ENCODE measurements around the gene ZBTB9.

The ZBTB9 gene, protein sequence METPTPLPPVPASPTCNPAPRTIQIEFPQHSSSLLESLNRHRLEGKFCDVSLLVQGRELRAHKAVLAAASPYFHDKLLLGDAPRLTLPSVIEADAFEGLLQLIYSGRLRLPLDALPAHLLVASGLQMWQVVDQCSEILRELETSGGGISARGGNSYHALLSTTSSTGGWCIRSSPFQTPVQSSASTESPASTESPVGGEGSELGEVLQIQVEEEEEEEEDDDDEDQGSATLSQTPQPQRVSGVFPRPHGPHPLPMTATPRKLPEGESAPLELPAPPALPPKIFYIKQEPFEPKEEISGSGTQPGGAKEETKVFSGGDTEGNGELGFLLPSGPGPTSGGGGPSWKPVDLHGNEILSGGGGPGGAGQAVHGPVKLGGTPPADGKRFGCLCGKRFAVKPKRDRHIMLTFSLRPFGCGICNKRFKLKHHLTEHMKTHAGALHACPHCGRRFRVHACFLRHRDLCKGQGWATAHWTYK

DNA sequence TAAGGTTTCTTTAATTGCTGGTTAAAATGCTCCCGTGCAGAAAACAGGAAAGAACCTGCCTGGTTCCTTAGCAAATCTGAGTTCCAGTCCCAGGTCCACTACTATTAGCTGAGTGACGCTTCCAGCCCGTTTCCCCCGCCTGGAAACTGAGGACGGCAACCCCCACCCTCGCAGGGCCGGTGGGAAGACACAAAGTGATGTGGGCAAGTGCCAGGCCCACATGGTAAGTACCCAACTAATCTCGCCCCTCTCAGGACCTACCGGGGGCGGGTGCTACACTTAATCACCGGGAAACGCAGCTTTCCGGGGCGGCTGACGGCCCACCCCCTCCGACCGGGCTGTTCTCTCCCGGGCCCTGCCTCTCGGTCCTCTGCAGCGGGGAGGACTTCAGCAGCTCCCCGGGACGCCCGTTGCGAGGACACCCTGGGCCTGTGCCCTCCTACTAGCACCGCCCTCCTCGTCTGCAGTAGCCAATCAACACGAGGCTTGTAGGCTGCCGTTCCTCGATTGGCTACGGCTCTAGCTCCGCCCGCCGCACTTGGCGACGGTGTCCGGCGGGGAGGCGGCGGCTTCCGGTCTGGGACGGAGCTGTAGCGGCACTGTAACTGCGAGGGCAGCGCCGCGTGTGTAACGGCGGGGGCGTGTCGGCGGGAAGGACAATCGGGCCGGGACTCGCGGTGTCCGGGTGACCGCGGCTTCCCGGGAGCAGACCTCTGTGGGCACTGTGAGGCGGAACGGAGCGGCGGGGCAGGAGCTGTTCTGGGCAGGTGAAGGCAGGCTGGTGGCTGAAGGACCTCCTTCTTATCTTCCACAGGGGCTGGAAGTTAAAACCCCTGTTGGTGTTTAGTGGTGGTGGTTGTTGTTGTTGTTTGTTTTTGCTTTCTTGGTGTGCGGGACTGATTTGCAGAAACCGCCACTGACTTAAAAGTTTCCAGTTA, at the start of gene ZBTB9:
Gene ZBTB9, plus strand, starts transcription at position 568 of the 938 bp plus-strand sequence. CDS start 525 bp downstream, outside the sequence.
- peak; percentile 97 for DNase-seq (ENCODE audit: low spot score)

DNA sequence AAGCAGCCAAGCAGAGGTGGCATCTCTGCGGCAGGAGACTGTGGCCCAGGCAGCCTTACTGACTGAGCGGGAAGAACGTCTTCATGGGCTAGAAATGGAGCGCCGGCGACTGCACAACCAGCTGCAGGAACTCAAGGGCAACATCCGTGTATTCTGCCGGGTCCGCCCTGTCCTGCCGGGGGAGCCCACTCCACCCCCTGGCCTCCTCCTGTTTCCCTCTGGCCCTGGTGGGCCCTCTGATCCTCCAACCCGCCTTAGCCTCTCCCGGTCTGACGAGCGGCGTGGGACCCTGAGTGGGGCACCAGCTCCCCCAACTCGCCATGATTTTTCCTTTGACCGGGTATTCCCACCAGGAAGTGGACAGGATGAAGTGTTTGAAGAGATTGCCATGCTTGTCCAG, 49.5 kb upstream of the ZBTB9 start:
- no peak for DNase-seq (ENCODE audit: low spot score)

DNA sequence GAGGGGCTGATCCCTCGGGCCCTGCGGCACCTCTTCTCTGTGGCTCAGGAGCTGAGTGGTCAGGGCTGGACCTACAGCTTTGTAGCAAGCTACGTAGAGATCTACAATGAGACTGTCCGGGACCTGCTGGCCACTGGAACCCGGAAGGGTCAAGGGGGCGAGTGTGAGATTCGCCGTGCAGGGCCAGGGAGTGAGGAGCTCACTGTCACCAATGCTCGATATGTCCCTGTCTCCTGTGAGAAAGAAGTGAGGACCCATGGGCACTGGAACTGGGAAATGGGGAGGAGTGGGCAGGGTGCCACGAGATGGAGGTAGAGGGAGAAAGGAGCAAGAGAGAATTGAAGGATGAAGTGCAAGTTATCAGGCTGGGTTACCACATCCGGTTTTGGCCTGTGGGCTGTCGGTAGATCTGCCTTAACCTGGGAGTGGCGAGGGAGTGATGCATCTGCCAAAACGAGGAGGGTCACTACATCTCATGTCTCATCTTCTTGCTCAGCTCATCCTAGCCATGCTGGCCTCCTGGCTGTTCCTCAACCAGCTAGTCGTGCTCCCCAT, 48.9 kb upstream of the ZBTB9 start:
- no peak for DNase-seq (ENCODE audit: low spot score)

DNA sequence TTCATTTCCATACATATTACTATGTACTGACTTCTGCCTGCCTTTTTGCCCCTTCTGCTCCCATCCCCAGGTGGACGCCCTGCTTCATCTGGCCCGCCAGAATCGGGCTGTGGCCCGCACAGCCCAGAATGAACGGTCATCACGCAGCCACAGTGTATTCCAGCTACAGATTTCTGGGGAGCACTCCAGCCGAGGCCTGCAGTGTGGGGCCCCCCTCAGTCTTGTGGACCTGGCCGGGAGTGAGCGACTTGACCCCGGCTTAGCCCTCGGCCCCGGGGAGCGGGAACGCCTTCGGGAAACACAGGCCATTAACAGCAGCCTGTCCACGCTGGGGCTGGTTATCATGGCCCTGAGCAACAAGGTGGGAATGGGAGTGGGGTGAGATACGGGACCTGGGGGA, 48.2 kb upstream of the ZBTB9 start:
- DNase-seq (ENCODE audit: low spot score): no peak

DNA sequence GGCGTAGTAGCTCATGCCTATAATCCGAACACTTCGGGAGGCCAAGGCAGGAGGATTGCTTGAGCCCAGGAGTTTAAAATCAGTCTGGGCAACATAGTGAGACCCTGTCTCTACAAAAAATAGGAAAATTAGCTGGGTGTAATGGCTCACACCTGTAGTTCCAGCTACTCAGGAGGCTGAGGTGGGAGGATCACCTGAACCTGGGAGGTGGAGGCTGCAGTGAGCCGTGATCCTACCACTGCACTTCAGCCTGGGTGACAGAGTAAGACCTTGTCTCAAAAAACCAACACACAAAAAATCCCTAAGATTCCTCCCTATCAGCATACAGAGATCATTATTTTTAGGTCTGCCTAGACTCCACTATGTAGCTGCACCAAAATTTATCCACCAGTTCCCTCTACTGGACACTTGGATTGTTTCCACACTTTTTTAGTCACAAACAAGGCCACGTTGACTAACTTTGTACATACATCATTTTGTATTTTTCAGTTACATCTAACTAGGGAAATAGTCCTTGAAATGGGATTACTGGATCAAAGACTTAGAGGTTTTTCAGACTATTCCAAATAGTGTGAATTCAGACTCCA, 47.2 kb upstream of the ZBTB9 start:
- DNase-seq (ENCODE audit: low spot score): no peak

DNA sequence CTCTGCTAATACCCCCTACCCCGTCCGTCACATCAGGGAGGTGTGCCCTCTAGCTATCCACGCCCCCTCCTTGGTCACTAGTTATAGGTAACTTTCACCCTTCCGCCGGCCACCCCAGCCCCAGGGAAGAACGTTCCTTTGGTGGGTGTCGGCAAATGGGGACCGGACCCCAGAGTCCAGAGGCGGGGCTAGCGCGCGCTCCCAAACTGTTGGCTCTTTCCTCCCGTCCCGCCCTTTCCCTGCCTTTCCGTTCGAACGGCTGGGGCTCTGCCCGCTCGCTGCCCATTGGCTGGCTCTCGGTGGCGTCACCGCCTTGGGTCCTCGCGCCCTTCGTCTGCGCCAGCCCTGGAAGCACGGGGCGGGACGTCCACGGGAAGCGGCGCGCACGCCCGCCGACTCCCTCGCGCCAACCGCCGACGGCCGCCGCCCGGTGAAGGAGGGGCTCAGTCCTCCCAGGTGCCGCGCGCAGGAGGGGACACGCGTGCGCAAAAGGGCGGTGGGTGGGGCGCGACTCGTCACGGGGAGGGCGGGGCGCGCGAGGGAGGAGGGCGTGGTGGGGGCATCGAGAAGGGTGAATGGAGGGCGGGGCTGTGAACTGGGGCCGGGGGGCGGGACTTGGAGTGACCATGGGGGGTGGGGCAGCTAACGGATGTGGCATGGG, 44.2 kb upstream of the ZBTB9 start:
- peak; percentile 97 for DNase-seq (ENCODE audit: low spot score)

DNA sequence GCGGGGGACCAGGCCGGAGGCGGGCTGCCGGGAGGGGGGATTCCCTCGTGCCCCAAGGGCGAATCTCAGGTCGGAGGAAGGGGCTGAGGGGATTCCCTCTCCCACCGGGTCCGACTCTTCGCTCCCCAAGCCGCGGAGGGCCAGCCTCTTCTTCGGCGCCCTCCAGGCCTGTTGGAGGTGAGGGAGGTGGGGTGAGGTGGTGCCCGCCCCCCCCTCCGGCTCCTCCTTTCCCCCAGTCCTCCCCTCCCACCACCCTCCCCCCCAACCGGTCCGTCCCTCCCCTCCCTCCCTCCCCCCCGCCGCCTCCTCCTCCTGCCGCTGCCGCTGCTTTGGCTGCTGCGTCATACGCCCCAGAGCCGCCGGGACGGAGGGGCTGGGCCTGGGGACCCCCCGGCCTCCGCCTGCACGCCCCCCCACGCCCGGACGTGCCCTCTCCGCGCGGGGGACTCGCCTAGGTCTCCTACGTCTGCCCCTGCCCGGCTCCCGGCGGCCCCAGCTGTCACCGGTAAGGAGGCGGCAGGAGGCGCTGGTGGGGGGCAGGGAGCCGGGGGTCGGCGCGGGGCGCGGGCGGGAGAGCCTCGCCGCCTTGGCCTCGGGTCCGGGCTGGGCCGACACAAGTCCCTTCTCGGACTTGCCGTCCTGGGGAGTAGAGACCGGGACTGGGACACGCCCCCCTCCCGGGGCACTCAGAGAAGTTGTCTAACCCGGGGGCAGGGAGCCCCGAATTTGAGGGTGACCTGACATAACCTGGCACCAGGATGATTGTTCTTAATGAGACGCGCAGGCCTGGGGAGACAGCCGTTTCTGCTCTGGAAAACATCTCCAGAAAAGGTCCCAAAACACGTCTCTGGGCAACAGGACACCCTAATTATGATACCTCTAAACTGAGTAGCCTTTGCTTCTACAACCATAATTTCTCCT, 43.4 kb upstream of the ZBTB9 start, which contains the start of gene PHF1:
Gene PHF1, plus strand, starts transcription at position 304 of the 921 bp plus-strand sequence. CDS start 1,250 bp downstream, outside the sequence.
- peak; percentile 61 for DNase-seq (ENCODE audit: low spot score)

DNA sequence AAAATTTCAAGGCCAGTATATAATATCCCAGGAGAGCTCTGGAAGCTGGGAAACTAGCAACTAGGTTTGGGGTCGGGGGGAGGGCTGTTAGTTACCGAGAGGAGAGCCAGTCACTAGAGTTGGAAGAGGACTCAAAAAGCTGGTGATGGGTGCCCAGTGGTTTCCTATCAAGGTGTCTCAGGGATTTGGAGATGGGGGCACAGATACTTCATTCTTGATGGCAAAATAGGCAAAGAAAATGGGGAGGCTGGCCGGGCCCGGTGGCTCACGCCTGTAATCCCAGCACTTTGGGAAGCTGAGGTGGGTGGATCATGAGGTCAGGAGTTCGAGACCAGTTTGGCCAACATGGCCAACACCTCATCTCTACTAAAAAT, 42.8 kb upstream of the ZBTB9 start:
- DNase-seq (ENCODE audit: low spot score): no peak

DNA sequence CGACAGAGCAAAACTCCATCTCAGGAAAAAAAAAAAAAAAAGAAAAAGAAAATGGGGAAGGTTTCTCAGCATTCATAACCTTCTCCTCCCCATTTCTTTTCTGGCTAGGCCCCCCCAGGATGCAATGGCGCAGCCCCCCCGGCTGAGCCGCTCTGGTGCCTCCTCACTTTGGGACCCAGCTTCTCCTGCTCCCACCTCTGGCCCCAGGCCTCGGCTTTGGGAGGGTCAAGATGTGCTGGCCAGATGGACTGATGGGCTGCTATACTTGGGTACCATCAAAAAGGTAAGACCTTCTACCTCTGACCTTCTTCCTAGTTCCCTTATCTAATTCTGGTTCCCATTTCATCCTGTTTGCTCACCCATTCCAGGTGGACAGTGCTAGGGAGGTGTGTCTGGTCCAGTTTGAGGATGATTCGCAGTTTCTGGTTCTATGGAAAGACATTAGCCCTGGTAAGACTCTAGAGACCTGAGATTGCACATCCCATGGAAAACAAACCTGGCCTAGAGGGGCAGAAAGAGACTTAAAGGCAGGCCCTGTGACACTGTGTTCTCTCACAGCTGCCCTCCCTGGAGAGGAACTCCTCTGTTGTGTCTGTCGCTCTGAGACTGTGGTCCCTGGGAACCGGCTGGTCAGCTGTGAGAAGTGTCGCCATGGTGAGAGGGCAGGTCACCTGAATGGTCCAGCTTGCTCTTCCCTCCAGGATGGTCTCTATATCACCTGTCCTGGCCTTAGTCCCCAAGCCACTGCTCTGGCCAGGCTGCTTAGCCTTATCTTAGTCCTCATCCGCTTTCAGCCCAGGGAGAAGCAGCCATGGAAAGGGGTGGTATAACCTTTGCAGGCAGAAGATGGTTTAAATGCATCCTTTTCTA, 42.0 kb upstream of the ZBTB9 start:
- DNase-seq (ENCODE audit: low spot score): no peak

DNA sequence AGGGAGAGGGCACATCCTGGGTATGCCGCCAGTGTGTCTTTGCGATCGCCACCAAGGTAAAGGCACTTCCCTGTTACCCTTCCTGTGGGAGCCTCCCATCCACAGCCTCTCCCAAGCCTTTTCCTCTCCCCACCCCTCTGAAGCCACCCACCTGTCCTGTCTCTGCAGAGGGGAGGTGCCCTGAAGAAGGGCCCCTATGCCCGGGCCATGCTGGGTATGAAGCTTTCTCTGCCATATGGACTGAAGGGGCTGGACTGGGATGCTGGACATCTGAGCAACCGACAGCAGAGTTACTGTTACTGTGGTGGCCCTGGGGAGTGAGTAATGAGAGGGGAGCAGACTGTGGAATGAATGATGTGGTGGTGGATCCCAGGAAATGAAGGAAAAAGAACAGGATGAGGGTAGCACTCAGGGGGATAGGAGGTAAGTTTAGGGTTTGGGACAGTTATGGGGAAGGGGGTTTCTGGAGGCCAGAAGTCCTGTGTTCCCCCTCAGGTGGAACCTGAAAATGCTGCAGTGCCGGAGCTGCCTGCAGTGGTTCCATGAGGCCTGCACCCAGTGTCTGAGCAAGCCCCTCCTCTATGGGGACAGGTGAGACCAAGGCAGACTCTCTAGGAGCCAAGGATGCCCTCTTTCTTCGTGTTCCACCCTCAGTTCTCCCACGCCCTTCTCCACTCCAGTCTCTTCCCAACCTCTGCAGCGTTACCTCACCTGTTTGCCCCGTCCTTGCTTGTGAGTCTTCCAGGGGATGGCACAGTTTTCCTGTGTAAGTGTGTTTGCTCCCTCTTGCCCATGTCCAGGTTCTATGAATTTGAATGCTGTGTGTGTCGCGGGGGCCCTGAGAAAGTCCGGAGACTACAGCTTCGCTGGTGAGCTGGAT, 40.9 kb upstream of the ZBTB9 start:
- no peak for DNase-seq (ENCODE audit: low spot score)

DNA sequence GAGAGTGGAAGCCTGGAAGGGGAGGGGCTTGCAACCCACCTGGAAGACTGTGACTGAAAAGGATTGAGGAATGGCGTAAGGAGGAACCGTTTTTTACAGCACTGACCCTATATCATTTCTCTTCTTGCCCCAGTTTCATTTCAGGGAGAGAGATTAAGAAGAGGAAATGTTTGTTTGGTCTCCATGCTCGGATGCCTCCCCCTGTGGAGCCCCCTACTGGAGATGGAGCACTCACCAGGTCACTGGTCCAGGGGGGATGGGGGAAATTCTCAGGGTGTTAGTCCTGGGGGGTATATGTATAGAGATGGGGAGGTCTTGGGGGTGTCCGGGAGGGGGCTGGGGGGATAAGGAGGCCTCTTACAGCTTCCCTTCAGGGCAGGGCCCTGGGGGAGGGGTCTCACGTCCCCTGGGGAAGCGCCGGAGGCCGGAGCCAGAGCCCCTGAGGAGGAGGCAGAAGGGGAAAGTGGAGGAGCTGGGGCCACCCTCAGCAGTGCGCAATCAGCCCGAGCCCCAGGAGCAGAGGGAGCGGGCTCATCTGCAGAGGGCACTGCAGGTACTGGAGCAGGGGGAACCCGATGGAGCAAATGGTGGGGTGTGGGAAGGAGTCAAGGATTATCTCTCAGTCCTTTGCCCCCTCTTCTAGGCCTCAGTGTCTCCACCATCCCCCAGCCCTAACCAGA, 39.6 kb upstream of the ZBTB9 start:
- DNase-seq (ENCODE audit: low spot score): no peak

DNA sequence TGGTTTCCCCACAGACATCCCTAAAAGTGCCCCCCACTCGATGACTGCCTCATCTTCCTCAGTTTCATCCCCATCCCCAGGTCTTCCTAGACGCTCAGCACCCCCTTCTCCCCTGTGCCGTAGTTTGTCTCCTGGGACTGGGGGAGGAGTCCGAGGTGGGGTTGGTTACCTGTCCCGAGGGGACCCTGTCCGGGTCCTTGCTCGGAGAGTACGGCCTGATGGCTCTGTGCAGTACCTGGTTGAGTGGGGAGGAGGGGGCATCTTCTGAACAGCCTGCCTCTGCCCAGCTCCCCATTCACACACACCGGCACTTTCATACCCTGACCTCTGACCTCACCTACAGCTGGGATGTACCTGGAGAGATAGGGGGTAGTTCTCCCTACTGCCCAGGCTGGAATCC, 38.5 kb upstream of the ZBTB9 start:
- no peak for DNase-seq (ENCODE audit: low spot score)

DNA sequence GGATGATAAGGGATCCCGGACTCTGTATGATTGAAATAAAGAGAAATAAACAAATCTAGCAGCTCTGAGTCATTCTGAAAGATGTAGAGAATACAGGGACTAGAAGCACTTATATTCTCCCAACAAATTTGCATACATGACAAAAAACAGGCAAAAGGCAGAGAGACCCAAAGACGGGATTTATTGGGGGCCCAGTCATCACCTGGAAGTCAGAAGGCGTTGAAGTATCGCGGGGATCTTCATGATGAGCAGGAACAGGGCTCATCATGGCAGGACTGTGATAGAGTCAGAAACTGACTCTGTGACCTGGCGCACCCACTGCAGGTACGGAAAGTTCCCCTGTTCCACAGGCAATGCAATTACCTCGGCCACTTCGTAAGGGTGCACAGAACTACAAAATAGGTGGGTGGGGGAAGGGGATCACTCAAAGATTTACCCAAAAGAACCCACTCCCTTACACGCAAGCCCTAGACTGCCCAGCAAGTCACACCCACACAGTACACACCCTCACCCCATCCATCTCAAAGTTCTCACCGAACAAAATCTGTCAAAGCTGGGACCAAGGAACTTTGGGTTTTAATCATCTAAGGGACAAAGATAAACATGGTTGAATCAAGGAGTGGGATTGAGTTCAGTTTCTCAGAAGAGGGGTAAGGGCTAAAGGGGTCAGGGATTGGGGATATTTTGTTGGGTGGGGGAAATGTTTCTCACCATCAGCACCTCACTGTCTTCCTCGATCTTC, 37.8 kb upstream of the ZBTB9 start:
- DNase-seq (ENCODE audit: low spot score): no peak

DNA sequence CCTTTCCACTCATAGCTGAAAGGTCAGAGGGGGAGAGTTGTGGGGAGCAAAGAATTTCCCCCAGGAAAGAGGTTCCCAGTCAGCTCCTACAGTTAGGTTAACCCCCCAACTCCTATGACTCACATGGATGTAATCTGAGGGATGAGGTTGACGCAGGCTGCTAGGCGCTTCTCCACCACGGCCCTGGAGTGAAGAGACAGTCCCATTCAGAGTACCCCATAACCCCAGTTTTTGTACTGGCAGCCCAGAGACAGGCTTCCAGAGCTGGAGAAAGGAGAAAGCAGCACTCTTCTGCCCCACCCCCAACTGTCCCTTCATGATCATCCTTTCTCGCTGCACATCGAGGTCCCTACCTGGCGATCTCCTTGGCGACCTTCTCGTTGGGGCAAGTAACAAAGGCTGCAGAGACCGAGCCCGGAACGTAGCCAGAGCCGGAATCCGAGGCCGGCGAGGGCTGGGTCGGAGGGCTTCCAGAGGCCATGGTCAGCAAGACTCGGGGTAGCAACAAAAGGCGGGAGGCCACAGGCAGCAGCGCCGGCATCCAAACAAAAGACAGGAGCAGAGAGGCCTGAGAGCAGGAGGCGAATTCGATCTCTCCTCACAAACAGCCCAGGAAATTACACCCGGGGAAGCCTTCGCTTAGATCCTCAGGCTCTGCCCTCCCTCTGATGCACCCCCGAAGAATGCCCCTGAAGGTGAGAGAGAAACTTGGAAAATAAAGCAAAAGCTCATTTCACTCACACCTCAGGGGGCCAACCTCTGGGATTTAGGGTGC, 37.1 kb upstream of the ZBTB9 start:
- peak; percentile 31 for DNase-seq (ENCODE audit: low spot score)

DNA sequence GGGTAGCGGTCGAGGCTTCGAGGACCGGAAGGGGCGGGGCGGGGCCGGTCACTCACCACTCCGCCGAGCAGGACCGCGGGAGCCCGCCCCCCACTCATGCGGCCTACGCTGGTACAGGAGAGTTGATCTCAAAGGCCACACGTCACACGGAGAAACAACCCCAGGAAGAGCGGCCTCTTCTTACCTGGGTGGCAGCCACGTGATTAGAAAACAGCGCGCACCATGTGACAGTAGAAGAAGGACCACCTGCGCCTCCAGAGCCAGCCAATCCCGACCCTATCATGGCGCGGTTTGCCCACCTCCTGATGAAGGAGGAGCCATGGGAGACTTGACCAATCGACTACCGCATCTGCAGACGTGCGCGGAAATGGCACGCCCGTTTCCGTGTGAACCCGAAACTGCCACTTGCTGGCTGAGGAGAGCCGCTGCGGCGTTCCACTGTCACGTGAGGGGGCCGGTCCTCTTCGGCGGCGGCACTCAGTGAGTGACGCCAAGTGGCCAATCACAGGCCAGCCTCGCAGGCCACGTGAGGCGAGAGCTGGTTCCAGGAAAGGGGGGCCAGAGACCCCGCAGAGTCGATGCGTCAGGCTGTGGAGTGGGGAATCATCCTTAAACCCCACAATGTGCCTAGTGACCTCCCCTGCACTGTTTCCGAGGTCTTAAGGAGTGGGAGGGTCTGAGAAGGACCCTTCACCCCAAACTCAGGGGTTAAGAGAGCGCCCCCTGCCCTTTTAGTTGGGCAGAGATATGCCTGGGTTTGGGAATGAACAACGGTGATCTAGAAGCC, 36.3 kb upstream of the ZBTB9 start, which contains the start of gene CUTA:
Gene CUTA, minus strand, starts transcription at position 205 of the 787 bp plus-strand sequence. Its CDS starts 107 bp downstream, at position 98.
- DNase-seq (ENCODE audit: low spot score): peak; percentile 98

Data from LoVo (cell line).